A549 (cell line): ENCODE results near the gene CIB4.

Experiments
- CBX2 ChIP-seq: fragments of 200-600 bp; sonication (generic); IDR thresholded peaks from 2 replicates; pipeline ENCODE4 v1.6.1; 2016; ENCODE audit warnings: low read depth, mild to moderate bottlenecking, borderline replicate concordance
- CBX8 ChIP-seq: fragments of 200-600 bp; sonication (generic); IDR thresholded peaks from 2 replicates; pipeline ENCODE4 v1.6.1; 2016
- CHD2 ChIP-seq: fragments of 150-350 bp; IDR thresholded peaks from 2 replicates; pipeline ENCODE4 v1.6.1; 2014; ENCODE audit warnings: low read length; ENCODE audit not compliant: partially characterized antibody
- CHD4 ChIP-seq: fragments of 200-600 bp; sonication (generic); IDR thresholded peaks from 2 replicates; pipeline ENCODE4 v1.6.1; 2016; ENCODE audit warnings: antibody characterized with exemption, mild to moderate bottlenecking, borderline replicate concordance
- CTCF ChIP-seq: fragments of >200 bp; sonication (Bioruptor Twin); formaldehyde crosslinking; IDR thresholded peaks from 3 replicates; pipeline ENCODE4 v1.5.1; 2016
- GATA3 ChIP-seq: IDR thresholded peaks from 2 replicates; pipeline ENCODE4 v1.6.1; 2012; ENCODE audit warnings: borderline replicate concordance
- PHF8 ChIP-seq: fragments of 200-600 bp; sonication (generic); IDR thresholded peaks from 2 replicates; pipeline ENCODE4 v1.6.1; 2016; ENCODE audit warnings: low read depth, mild to moderate bottlenecking, antibody characterized with exemption, moderate library complexity, borderline replicate concordance
- RCOR1 ChIP-seq: fragments of 150-350 bp; IDR thresholded peaks from 2 replicates; pipeline ENCODE4 v1.6.1; 2014; ENCODE audit warnings: antibody characterized with exemption, low read length, low read depth
- REST ChIP-seq: fragments of 200-600 bp; sonication (generic); IDR thresholded peaks from 2 replicates; pipeline ENCODE4 v1.6.1; 2016; ENCODE audit warnings: antibody characterized with exemption, mild to moderate bottlenecking, moderate library complexity
- RNF2 ChIP-seq: fragments of 200-600 bp; sonication (generic); IDR thresholded peaks from 2 replicates; pipeline ENCODE4 v1.6.1; 2016; ENCODE audit warnings: low read depth, mild to moderate bottlenecking, antibody characterized with exemption, moderate library complexity, borderline replicate concordance
- ZFP36 ChIP-seq: fragments of 450-650 bp; IDR thresholded peaks from 2 replicates; pipeline ENCODE4 v1.6.1; 2014; ENCODE audit warnings: borderline replicate concordance; ENCODE audit not compliant: partially characterized antibody
- TF ChIP-seq, protein P1 (sequence below): fragments of 450-650 bp; IDR thresholded peaks from 2 replicates; pipeline ENCODE4 v1.6.1; 2014; ENCODE audit warnings: antibody characterized with exemption

DNA sequence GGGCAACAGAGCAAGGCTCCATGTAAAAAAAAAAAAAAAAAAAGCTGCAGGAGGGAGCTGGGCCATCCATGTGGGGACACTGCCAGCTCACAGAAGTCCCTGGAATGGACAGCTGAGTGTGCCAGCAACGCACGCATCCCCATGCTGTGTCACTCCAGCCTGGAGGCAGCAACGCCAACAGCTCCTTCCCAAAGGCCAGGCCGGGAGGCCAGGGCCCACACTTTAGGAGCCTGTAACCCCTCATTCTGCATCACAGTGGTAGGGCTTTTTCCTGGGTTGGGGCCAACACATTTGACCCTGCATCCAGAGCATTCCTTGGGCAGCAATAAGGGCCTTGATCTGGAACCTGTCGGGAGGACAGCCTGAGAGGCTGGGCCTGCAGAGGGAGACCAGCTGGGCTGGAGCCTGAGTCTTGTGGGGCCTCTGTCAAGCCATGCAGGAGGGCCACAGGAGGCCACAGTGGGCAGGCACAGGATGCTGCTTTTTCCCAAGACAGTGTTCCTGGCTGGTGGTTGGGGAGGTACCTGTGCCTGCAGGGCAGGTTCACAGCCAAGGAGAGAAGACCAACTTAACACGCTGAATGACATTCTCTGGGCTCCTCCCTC, 34.6 kb upstream of the CIB4 start:
- TF ChIP-seq PHF8: no peak
- no peak for TF ChIP-seq CTCF
- TF ChIP-seq CHD4: no peak
- TF ChIP-seq, protein P1, sequence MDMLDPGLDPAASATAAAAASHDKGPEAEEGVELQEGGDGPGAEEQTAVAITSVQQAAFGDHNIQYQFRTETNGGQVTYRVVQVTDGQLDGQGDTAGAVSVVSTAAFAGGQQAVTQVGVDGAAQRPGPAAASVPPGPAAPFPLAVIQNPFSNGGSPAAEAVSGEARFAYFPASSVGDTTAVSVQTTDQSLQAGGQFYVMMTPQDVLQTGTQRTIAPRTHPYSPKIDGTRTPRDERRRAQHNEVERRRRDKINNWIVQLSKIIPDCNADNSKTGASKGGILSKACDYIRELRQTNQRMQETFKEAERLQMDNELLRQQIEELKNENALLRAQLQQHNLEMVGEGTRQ: no peak
- no peak for TF ChIP-seq CBX2
- no peak for TF ChIP-seq REST
- TF ChIP-seq CHD2: no peak
- no peak for TF ChIP-seq GATA3
- TF ChIP-seq RNF2: no peak
- no peak for TF ChIP-seq ZFP36
- TF ChIP-seq RCOR1: no peak
- no peak for TF ChIP-seq CBX8
